ENCODE results near the gene CHIA. TPM values are rescaled to one million over a fixed set of nuclear protein-coding genes. Genes with fewer than 3 reads are reported as not detected.
A peak's percentile ranks its signal among the peaks of the same experiment; 100 is the strongest.

CHIA gene
- total and polyA plus RNA-seq, 2 donors from 2014 or later, result 0.52 TPM; not detected in 1

GRCh38 chr1:111269825-111270406 lies 20.7 kb upstream of the CHIA start:
- TF ChIP-seq, protein P1, sequence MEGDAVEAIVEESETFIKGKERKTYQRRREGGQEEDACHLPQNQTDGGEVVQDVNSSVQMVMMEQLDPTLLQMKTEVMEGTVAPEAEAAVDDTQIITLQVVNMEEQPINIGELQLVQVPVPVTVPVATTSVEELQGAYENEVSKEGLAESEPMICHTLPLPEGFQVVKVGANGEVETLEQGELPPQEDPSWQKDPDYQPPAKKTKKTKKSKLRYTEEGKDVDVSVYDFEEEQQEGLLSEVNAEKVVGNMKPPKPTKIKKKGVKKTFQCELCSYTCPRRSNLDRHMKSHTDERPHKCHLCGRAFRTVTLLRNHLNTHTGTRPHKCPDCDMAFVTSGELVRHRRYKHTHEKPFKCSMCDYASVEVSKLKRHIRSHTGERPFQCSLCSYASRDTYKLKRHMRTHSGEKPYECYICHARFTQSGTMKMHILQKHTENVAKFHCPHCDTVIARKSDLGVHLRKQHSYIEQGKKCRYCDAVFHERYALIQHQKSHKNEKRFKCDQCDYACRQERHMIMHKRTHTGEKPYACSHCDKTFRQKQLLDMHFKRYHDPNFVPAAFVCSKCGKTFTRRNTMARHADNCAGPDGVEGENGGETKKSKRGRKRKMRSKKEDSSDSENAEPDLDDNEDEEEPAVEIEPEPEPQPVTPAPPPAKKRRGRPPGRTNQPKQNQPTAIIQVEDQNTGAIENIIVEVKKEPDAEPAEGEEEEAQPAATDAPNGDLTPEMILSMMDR (IDR thresholded peaks at IDR 0.05; ENCODE audit: borderline replicate concordance, extremely low read depth, insufficient read depth), result no peak
- peaks cover 15% of the 10 kb centered on the region for H3K27me3 ChIP-seq (ENCODE audit: control insufficient read depth, insufficient read depth, low read length)
- FAIRE-seq, result peak; percentile 59

DNA sequence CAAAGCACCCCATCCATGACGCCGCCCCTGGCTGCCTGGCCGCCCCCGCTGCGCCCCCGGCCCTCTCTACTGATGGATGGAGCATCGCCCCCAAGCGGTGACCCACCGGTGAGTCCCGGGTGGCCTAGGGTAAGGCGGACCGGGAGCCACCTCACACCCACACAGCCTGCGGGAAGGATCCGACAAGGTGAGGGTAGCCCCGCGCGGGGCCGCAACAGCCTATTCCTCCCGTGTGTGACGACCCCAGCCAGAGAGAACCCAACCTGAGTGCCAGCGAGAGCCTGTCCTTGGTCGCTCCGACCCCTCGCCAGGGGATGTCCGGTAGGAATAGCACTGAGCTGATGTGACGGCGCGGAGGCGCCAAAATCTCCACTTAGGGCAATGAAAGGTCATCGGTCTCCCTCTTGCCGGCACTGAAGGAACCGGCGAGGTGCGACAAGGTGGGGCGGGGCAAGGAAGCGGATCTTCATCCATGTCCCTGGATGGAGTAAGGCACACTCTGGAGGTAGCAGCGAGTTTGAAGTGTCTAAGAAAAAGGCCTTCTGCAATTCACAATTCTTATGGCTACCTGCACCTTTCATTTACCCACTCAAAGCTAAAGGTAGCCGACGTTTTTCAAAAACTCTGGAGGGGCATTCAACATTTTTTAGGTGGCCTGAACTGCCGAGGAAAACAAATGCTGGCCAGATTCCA lies 19.7 kb upstream of the CHIA start:
- H3K4me3 ChIP-seq (ENCODE audit: low read length in 3 of 3), result no peak overlapping the region
- peak in 1 of 5 donors; percentile 71 for DNase-seq
- intact Hi-C loops (cut with DNase I), result no loop called here

More at GRCh38 chr1:111269825-111270406, 20.7 kb upstream of the CHIA start:
- H3K4me3 ChIP-seq (ENCODE audit: low read length in 3 of 3), result no peak overlapping the region
- intact Hi-C loops (cut with DNase I), result no loop called here
- DNase-seq, result no peak
- H3K9me3 ChIP-seq (ENCODE audit: control insufficient read depth in 2 of 3, insufficient read depth in 1 of 3, low read length in 3 of 3), result no peaks in the 10 kb centered on the region
- no peak overlapping the region for H3K27ac ChIP-seq (ENCODE audit: low read depth in 2 of 2, low read length in 2 of 2)
- H3K9ac ChIP-seq (ENCODE audit: low read length in 3 of 3), result no peak overlapping the region
- H3K4me1 ChIP-seq (ENCODE audit: control insufficient read depth in 2 of 3, insufficient read depth in 2 of 3, low read depth in 1 of 3, low read length in 3 of 3), result no peaks in the 10 kb centered on the region
- H3K36me3 ChIP-seq (ENCODE audit: control insufficient read depth in 2 of 3, insufficient read depth in 3 of 3, low read length in 3 of 3), result no peaks in the 10 kb centered on the region

DNA sequence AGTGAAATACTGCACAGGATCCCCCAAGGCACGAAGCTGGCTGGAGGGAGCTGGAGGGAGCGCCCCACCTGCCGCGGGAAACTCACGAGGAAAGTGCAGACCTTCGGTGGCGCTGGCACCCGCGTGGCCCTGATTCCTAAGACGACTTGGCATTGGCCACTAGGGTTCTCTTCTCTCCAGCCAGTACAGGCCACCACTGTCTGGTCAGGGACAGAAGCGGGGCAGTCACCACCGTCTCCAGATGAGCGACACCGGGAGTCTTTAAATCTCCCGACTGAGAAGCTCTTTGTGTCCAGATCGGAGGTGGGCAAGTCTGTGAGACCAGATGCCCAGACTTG lies 19.2 kb upstream of the CHIA start:
- FAIRE-seq, result no peak
- H3K9ac ChIP-seq (ENCODE audit: low read length in 3 of 3), result no peak overlapping the region
- H3K4me1 ChIP-seq (ENCODE audit: control insufficient read depth in 2 of 3, insufficient read depth in 2 of 3, low read depth in 1 of 3, low read length in 3 of 3), result no peaks in the 10 kb centered on the region
- DNase-seq, result no peak
- no peak overlapping the region for H3K27ac ChIP-seq (ENCODE audit: low read depth in 2 of 2, low read length in 2 of 2)
- H3K27me3 ChIP-seq (ENCODE audit: control insufficient read depth, insufficient read depth, low read length), result peaks cover 15% of the 10 kb centered on the region
- H3K36me3 ChIP-seq (ENCODE audit: control insufficient read depth in 2 of 3, insufficient read depth in 3 of 3, low read length in 3 of 3), result no peaks in the 10 kb centered on the region
- TF ChIP-seq, protein P1 (IDR thresholded peaks at IDR 0.05; ENCODE audit: borderline replicate concordance, extremely low read depth, insufficient read depth), result no peak
- no peaks in the 10 kb centered on the region for H3K9me3 ChIP-seq (ENCODE audit: control insufficient read depth in 2 of 3, insufficient read depth in 1 of 3, low read length in 3 of 3)
- H3K4me3 ChIP-seq (ENCODE audit: low read length in 3 of 3), result no peak overlapping the region
- intact Hi-C loops (cut with DNase I), result no loop called here

More for the DNA sequence above, 19.7 kb upstream of the CHIA start:
- H3K9me3 ChIP-seq (ENCODE audit: control insufficient read depth in 2 of 3, insufficient read depth in 1 of 3, low read length in 3 of 3), result no peaks in the 10 kb centered on the region
- H3K36me3 ChIP-seq (ENCODE audit: control insufficient read depth in 2 of 3, insufficient read depth in 3 of 3, low read length in 3 of 3), result no peaks in the 10 kb centered on the region
- FAIRE-seq, result no peak
- no peak overlapping the region for H3K27ac ChIP-seq (ENCODE audit: low read depth in 2 of 2, low read length in 2 of 2)
- peaks cover 15% of the 10 kb centered on the region for H3K27me3 ChIP-seq (ENCODE audit: control insufficient read depth, insufficient read depth, low read length)
- no peak overlapping the region for H3K9ac ChIP-seq (ENCODE audit: low read length in 3 of 3)
- TF ChIP-seq, protein P1 (IDR thresholded peaks at IDR 0.05; ENCODE audit: borderline replicate concordance, extremely low read depth, insufficient read depth), result no peak
- H3K4me1 ChIP-seq (ENCODE audit: control insufficient read depth in 2 of 3, insufficient read depth in 2 of 3, low read depth in 1 of 3, low read length in 3 of 3), result no peaks in the 10 kb centered on the region

Data from kidney (tissue), 14 donors.